K562 (cell line): ENCODE data around the gene HSF4. TPM values are rescaled to one million over a fixed set of nuclear protein-coding genes. Genes with fewer than 3 reads are reported as not detected.
A peak's percentile ranks its signal among the peaks of the same experiment; 100 is the strongest.

ENCODE experiments used
- CEBPG ChIP-seq, 3 experiments: fragments of 200-800 bp in 1 of 3; sonication (Bioruptor generic) in 1 of 3; sonication (generic) in 1 of 3; formaldehyde crosslinking in 1 of 3; IDR thresholded peaks in 2 of 3; conservative IDR thresholded peaks in 1 of 3; 2 replicates each; pipeline versions ENCODE4 v1.6.1 to v1.8.0; 2016 to 2022; ENCODE audit warnings: missing compliant biosample characterization in 2 of 3, missing genetic modification characterization in 2 of 3, mild to moderate bottlenecking in 1 of 3, missing genetic modification reagents in 1 of 3
- CREM ChIP-seq: IDR thresholded peaks from 2 replicates; pipeline ENCODE4 v1.6.1; 2014; ENCODE audit warnings: antibody characterized with exemption, low read depth
- EGR1 ChIP-seq: fragments of 450-650 bp; conservative IDR thresholded peaks from 2 replicates; pipeline ENCODE4 v1.6.1; 2017; ENCODE audit warnings: mild to moderate bottlenecking
- ESRRA ChIP-seq: fragments of 450-650 bp; IDR thresholded peaks from 2 replicates; pipeline ENCODE4 v1.6.1; 2014; ENCODE audit warnings: low read depth, mild to moderate bottlenecking, moderate library complexity, borderline replicate concordance
- HMGN3 ChIP-seq: IDR thresholded peaks from 2 replicates; pipeline ENCODE4 v1.6.1; 2011; ENCODE audit warnings: borderline replicate concordance, low read depth, mild to moderate bottlenecking, mixed read lengths, low read length; ENCODE audit not compliant: insufficient read length; ENCODE audit errors: extremely low read depth
- HNRNPLL ChIP-seq: fragments of 200-400 bp; formaldehyde crosslinking; IDR thresholded peaks from 2 replicates; pipeline ENCODE4 v1.6.1; 2017; ENCODE audit warnings: low read length, low read depth, mild to moderate bottlenecking; ENCODE audit not compliant: poor library complexity, severe bottlenecking
- LCOR ChIP-seq: sonication (generic); formaldehyde crosslinking; IDR thresholded peaks from 2 replicates; pipeline ENCODE4 v1.8.0; 2022; ENCODE audit warnings: mild to moderate bottlenecking, missing genetic modification reagents
- NFRKB ChIP-seq: fragments of 450-650 bp; IDR thresholded peaks from 2 replicates; pipeline ENCODE4 v1.6.1; 2016; ENCODE audit warnings: low read depth
- NFYB ChIP-seq: IDR thresholded peaks from 2 replicates; pipeline ENCODE4 v1.6.1; 2011; ENCODE audit warnings: mild to moderate bottlenecking, moderate library complexity; ENCODE audit not compliant: insufficient read length; ENCODE audit errors: extremely low read depth
- POLR2B ChIP-seq: fragments of 450-650 bp; IDR thresholded peaks from 2 replicates; pipeline ENCODE4 v1.6.1; 2018; ENCODE audit warnings: low read depth; ENCODE audit not compliant: partially characterized antibody
- TAF1 ChIP-seq: IDR thresholded peaks from 2 replicates; pipeline ENCODE4 v1.6.1; 2011; ENCODE audit warnings: mild to moderate bottlenecking, low read length, moderate library complexity; ENCODE audit not compliant: insufficient read depth, control insufficient read depth, severe bottlenecking; ENCODE audit errors: extremely low read depth
- ZBTB12 ChIP-seq: fragments of 250-450 bp; sonication (Bioruptor Pico); IDR thresholded peaks from 2 replicates; pipeline ENCODE4 v1.4.0; 2020
- ZBTB40 ChIP-seq, 2 experiments: fragments of 450-650 bp in 1 of 2; sonication (generic) in 1 of 2; formaldehyde crosslinking in 1 of 2; IDR thresholded peaks; 2 replicates each; pipeline versions ENCODE4 v1.7.1 to v1.9.0; 2016 to 2022; ENCODE audit warnings: inconsistent platforms in 1 of 2, mild to moderate bottlenecking in 1 of 2, missing genetic modification reagents in 1 of 2
- polyA plus RNA-seq, 8 experiments: library from polyadenylated mRNA; depleted of rRNA in 4 of 8; stranded (reverse) in 5 of 8; unstranded in 3 of 8; fragments of >200 nt; fragmentation: Nextera tagmentation in 2 of 8; fragmentation: Illumina TruSeq in 1 of 8; extraction: Ambion mirVana in 2 of 8; extraction: Trizol in 1 of 8; gene quantifications; 2 replicates each; pipeline versions ENCODE4 v1.2.1 to v1.2.3, GENCODE V29; 2011 to 2014; ENCODE audit warnings: inconsistent platforms in 1 of 8, missing spikeins in 1 of 8
- total RNA-seq, 7 experiments: library from RNA; depleted of rRNA in 6 of 7; stranded (reverse); fragments of >200 nt in 6 of 7; fragmentation: Illumina TruSeq in 2 of 7; extraction: Trizol in 2 of 7; gene quantifications; 2 replicates each; pipeline versions ENCODE4 v1.2.1 to v1.2.3, GENCODE V29; 2011 to 2021; ENCODE audit warnings: low replicate concordance in 1 of 7
- TF ChIP-seq, protein P1 (sequence below): fragments of 450-650 bp; formaldehyde crosslinking; IDR thresholded peaks from 2 replicates; pipeline ENCODE4 v1.4.0; 2020; ENCODE audit warnings: mild to moderate bottlenecking

The HSF4 gene
- total and polyA plus RNA-seq, 9 of the 15 experiments (the other 6 are each of a cell fraction or from before 2014, with no cell fraction given), result 0.50 to 35.4 (median 8.8) TPM; not detected in 1

- 0 out of 2 replicates have a peak, but pooled peaks have one; percentile 4 for TF ChIP-seq LCOR (CRISPR knock-in tag)
- TF ChIP-seq HNRNPLL, result peak; percentile 44
- peak; percentile 94 for TF ChIP-seq NFYB
- peak; percentile 36 for TF ChIP-seq TAF1
- peak; percentile 74 for TF ChIP-seq POLR2B
- TF ChIP-seq, protein P1, sequence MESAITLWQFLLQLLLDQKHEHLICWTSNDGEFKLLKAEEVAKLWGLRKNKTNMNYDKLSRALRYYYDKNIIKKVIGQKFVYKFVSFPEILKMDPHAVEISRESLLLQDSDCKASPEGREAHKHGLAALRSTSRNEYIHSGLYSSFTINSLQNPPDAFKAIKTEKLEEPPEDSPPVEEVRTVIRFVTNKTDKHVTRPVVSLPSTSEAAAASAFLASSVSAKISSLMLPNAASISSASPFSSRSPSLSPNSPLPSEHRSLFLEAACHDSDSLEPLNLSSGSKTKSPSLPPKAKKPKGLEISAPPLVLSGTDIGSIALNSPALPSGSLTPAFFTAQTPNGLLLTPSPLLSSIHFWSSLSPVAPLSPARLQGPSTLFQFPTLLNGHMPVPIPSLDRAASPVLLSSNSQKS, result no peak
- TF ChIP-seq CREM, result peak; percentile 96
- TF ChIP-seq EGR1, result peak; percentile 93
- TF ChIP-seq ZBTB12, result peak; percentile 70
- TF ChIP-seq NFRKB, result no peak
- 0 out of 2 replicates have a peak, but pooled peaks have one; percentile 20 for TF ChIP-seq ZBTB40 (IDR thresholded peaks at IDR 0.05)
- TF ChIP-seq ZBTB40 (CRISPR knock-in tag; IDR thresholded peaks at IDR 0.05), result no peak
- peak; percentile 73 for TF ChIP-seq HMGN3
- TF ChIP-seq ESRRA, result 0 out of 2 replicates have a peak, but pooled peaks have one; percentile 9
- peak; percentile 87 for TF ChIP-seq CEBPG (CRISPR knock-in tag; IDR thresholded peaks at IDR 0.05)
- peak; percentile 52 to 88; a peak in 3 of 4 replicates for TF ChIP-seq CEBPG (tag; conservative IDR thresholded peaks at IDR 0.05 in 1 of 2, IDR thresholded peaks at IDR 0.05 in 1 of 2)
These were observed 19.3 kb downstream of the HSF4 start, which contains the start of gene MATCAP1 (continued) for GRCh38 chr16:67183627-67184452.
